HepG2 (cell line): ENCODE results near the gene ATL2. TPM values are rescaled to one million over a fixed set of nuclear protein-coding genes. Genes with fewer than 3 reads are reported as not detected.

Source experiments
- FOXA3 ChIP-seq: IDR thresholded peaks from 2 replicates; pipeline ENCODE4 v1.6.1; 2016; ENCODE audit warnings: missing genetic modification reagents, missing compliant biosample characterization
- MAFK ChIP-seq, 2 experiments: IDR thresholded peaks in 1 of 2; conservative IDR thresholded peaks in 1 of 2; 2 replicates each; pipeline ENCODE4 v1.6.1; 2011; ENCODE audit warnings: improper control_type of control experiment in 2 of 2, low read length in 2 of 2
- NKX3-1 ChIP-seq: sonication (generic); formaldehyde crosslinking; IDR thresholded peaks from 2 replicates; pipeline ENCODE4 v1.5.0; 2020; ENCODE audit warnings: missing genetic modification reagents
- PITX1 ChIP-seq: sonication (generic); formaldehyde crosslinking; IDR thresholded peaks from 2 replicates; pipeline ENCODE4 v1.5.1; 2020; ENCODE audit warnings: mild to moderate bottlenecking, missing genetic modification reagents
- PRPF4 ChIP-seq: fragments of 200-400 bp; formaldehyde crosslinking; IDR thresholded peaks from 2 replicates; pipeline ENCODE4 v1.6.1; 2016; ENCODE audit warnings: low read length, low read depth; ENCODE audit not compliant: poor library complexity, severe bottlenecking
- SNAI1 ChIP-seq: sonication (generic); formaldehyde crosslinking; IDR thresholded peaks from 2 replicates; pipeline ENCODE4 v1.5.0; 2020; ENCODE audit warnings: mild to moderate bottlenecking, missing genetic modification reagents, borderline replicate concordance
- SOX5 ChIP-seq: IDR thresholded peaks from 2 replicates; pipeline ENCODE4 v1.6.1; 2016; ENCODE audit warnings: borderline replicate concordance
- ZBTB38 ChIP-seq: sonication (generic); formaldehyde crosslinking; IDR thresholded peaks from 2 replicates; pipeline ENCODE4 v1.5.1; 2020; ENCODE audit warnings: mild to moderate bottlenecking, missing genetic modification reagents
- ZNF143 ChIP-seq: sonication (generic); formaldehyde crosslinking; IDR thresholded peaks from 2 replicates; pipeline ENCODE4 v1.4.0; 2020; ENCODE audit warnings: missing genetic modification reagents
- ZNF224 ChIP-seq: sonication (generic); formaldehyde crosslinking; IDR thresholded peaks from 2 replicates; pipeline ENCODE4 v1.5.0; 2020; ENCODE audit warnings: mild to moderate bottlenecking, missing genetic modification reagents
- ZNF441 ChIP-seq: sonication (generic); formaldehyde crosslinking; IDR thresholded peaks from 2 replicates; pipeline ENCODE4 v1.7.0; 2021; ENCODE audit warnings: missing genetic modification reagents, borderline replicate concordance
- ZNF496 ChIP-seq: sonication (generic); formaldehyde crosslinking; IDR thresholded peaks from 2 replicates; pipeline ENCODE4 v1.8.1; 2023; ENCODE audit warnings: mild to moderate bottlenecking, moderate library complexity, missing genetic modification reagents; ENCODE audit not compliant: insufficient replicate concordance
- polyA plus RNA-seq, 8 experiments: library from polyadenylated mRNA; depleted of rRNA in 3 of 8; stranded (reverse) in 7 of 8; unstranded in 1 of 8; fragments of >200 nt; fragmentation: Illumina TruSeq in 4 of 8; extraction: Trizol in 4 of 8; gene quantifications; 2 replicates each; pipeline versions ENCODE4 v1.2.1 to v1.2.3, GENCODE V29; 2011 to 2016; ENCODE audit warnings: low read depth in 4 of 8, missing spikeins in 1 of 8, mixed read lengths in 1 of 8; ENCODE audit not compliant: insufficient read depth in 1 of 8
- total RNA-seq, 5 experiments: library from RNA; depleted of rRNA; stranded (reverse); fragments of >200 nt; fragmentation: Illumina TruSeq; extraction: Trizol; gene quantifications; 2 replicates each; pipeline ENCODE4 v1.2.3, GENCODE V29; 2016; ENCODE audit warnings: low read depth in 1 of 5
- TF ChIP-seq, protein P1 (sequence below), 2 experiments: sonication (generic) in 1 of 2; formaldehyde crosslinking in 1 of 2; IDR thresholded peaks; 2 replicates each; pipeline versions ENCODE4 v1.4.0 to v1.6.1; 2016 to 2020; ENCODE audit warnings: borderline replicate concordance in 1 of 2, low read depth in 1 of 2, mild to moderate bottlenecking in 1 of 2, missing genetic modification reagents in 1 of 2
- TF ChIP-seq, protein P2 (sequence below): sonication (generic); formaldehyde crosslinking; IDR thresholded peaks from 2 replicates; pipeline ENCODE4 v1.5.0; 2020; ENCODE audit warnings: mild to moderate bottlenecking, missing genetic modification reagents, borderline replicate concordance
- TF ChIP-seq, protein P3 (sequence below): sonication (generic); formaldehyde crosslinking; IDR thresholded peaks from 2 replicates; pipeline ENCODE4 v1.5.1; 2020; ENCODE audit warnings: missing genetic modification reagents, mild to moderate bottlenecking, borderline replicate concordance

Gene ATL2
- total and polyA plus RNA-seq, 2 of the 13 experiments (the other 11 are each of a cell fraction or from before 2014, with no cell fraction given) = 56.5 to 119 TPM

DNA sequence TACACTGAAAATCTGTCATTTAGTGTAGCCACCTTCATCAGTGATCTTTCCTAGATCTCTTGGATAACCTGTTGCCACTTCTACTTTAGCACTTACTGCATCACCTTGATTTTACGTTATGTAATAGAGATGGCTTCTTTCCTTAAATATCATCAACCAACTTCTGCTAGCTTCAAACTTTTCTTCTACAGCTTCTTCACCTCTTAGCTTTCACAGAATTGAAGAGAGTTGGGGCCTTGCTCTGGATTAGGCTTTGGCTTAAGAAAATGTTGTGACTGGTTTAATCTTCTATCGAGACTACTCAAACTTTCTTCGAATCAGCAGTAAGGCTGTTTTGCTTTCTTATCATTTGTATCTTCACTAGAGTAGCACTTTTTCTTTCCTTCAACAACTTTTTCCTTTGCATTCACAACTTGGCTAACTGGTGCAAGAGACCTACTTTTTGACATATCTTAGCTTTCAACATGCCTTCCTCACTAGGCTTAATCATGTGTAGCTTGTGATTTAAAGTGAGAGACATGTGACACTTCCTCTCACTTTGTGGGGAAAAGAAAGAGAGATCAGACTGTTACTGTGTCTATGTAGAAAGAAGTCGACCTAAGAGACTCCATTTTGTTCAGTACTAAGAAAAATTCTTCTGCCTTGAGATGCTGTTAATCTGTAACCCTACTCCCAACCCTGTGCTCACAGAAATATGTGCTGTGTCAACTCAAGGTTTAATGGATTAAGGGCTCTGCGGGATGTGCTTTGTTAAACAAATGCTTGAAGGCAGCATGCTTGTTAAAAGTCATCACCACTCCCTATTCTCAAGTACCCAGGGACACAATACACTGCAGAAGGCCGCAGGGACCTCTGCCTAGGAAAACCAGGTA is 99.6 kb downstream of the ATL2 start (continued):
- no peak for TF ChIP-seq ZNF441 (CRISPR knock-in tag)
- TF ChIP-seq ZNF224 (CRISPR knock-in tag) = no peak
- no peak for TF ChIP-seq SNAI1 (CRISPR knock-in tag)
- TF ChIP-seq NKX3-1 (CRISPR knock-in tag) = no peak
- TF ChIP-seq SOX5 (CRISPR knock-in tag) = peak; percentile 64; the same call in 1 of the 2 replicates
- no peak for TF ChIP-seq ZBTB38 (CRISPR knock-in tag)
- TF ChIP-seq, protein P1, sequence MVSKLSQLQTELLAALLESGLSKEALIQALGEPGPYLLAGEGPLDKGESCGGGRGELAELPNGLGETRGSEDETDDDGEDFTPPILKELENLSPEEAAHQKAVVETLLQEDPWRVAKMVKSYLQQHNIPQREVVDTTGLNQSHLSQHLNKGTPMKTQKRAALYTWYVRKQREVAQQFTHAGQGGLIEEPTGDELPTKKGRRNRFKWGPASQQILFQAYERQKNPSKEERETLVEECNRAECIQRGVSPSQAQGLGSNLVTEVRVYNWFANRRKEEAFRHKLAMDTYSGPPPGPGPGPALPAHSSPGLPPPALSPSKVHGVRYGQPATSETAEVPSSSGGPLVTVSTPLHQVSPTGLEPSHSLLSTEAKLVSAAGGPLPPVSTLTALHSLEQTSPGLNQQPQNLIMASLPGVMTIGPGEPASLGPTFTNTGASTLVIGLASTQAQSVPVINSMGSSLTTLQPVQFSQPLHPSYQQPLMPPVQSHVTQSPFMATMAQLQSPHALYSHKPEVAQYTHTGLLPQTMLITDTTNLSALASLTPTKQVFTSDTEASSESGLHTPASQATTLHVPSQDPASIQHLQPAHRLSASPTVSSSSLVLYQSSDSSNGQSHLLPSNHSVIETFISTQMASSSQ (IDR thresholded peaks at IDR 0.05; ENCODE audit: low read depth) = 0 out of 2 replicates have a peak, but pooled peaks have one; percentile 39
- TF ChIP-seq, protein P1 (CRISPR knock-in tag; IDR thresholded peaks at IDR 0.05; ENCODE audit: borderline replicate concordance) = no peak
- no peak for TF ChIP-seq ZNF496 (CRISPR knock-in tag)
- TF ChIP-seq ZNF143 (CRISPR knock-in tag) = no peak
- TF ChIP-seq MAFK (conservative IDR thresholded peaks at IDR 0.05 in 1 of 2, IDR thresholded peaks at IDR 0.05 in 1 of 2; ENCODE audit: low read length in 2 of 2) = 0 out of 4 replicates have a peak, but pooled peaks of 1 of the 2 experiments have one; percentile 6
- TF ChIP-seq, protein P2, sequence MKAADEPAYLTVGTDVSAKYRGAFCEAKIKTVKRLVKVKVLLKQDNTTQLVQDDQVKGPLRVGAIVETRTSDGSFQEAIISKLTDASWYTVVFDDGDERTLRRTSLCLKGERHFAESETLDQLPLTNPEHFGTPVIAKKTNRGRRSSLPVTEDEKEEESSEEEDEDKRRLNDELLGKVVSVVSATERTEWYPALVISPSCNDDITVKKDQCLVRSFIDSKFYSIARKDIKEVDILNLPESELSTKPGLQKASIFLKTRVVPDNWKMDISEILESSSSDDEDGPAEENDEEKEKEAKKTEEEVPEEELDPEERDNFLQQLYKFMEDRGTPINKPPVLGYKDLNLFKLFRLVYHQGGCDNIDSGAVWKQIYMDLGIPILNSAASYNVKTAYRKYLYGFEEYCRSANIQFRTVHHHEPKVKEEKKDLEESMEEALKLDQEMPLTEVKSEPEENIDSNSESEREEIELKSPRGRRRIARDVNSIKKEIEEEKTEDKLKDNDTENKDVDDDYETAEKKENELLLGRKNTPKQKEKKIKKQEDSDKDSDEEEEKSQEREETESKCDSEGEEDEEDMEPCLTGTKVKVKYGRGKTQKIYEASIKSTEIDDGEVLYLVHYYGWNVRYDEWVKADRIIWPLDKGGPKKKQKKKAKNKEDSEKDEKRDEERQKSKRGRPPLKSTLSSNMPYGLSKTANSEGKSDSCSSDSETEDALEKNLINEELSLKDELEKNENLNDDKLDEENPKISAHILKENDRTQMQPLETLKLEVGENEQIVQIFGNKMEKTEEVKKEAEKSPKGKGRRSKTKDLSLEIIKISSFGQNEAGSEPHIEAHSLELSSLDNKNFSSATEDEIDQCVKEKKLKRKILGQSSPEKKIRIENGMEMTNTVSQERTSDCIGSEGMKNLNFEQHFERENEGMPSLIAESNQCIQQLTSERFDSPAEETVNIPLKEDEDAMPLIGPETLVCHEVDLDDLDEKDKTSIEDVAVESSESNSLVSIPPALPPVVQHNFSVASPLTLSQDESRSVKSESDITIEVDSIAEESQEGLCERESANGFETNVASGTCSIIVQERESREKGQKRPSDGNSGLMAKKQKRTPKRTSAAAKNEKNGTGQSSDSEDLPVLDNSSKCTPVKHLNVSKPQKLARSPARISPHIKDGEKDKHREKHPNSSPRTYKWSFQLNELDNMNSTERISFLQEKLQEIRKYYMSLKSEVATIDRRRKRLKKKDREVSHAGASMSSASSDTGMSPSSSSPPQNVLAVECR = no peak
- peak; percentile 59; the same call in 1 of the 2 replicates for TF ChIP-seq PITX1 (CRISPR knock-in tag)
- TF ChIP-seq FOXA3 (CRISPR knock-in tag) = peak; percentile 62; the same call in 1 of the 2 replicates
- no peak for TF ChIP-seq PRPF4
- TF ChIP-seq, protein P3, sequence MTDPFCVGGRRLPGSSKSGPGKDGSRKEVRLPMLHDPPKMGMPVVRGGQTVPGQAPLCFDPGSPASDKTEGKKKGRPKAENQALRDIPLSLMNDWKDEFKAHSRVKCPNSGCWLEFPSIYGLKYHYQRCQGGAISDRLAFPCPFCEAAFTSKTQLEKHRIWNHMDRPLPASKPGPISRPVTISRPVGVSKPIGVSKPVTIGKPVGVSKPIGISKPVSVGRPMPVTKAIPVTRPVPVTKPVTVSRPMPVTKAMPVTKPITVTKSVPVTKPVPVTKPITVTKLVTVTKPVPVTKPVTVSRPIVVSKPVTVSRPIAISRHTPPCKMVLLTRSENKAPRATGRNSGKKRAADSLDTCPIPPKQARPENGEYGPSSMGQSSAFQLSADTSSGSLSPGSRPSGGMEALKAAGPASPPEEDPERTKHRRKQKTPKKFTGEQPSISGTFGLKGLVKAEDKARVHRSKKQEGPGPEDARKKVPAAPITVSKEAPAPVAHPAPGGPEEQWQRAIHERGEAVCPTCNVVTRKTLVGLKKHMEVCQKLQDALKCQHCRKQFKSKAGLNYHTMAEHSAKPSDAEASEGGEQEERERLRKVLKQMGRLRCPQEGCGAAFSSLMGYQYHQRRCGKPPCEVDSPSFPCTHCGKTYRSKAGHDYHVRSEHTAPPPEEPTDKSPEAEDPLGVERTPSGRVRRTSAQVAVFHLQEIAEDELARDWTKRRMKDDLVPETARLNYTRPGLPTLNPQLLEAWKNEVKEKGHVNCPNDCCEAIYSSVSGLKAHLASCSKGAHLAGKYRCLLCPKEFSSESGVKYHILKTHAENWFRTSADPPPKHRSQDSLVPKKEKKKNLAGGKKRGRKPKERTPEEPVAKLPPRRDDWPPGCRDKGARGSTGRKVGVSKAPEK = no peak
